Measurements from ENCODE around the gene TNS3. TPM values are rescaled to one million over a fixed set of nuclear protein-coding genes. Genes with fewer than 3 reads are reported as not detected.

The TNS3 gene
- total RNA-seq, 1 experiment from 2014 or later = 61.7 TPM

GRCh38 chr7:47573758-47574481 lies 8.0 kb downstream of the TNS3 start:
- DNase-seq (ENCODE audit: low read depth, low spot score) = peak; percentile 33
- in situ Hi-C loops (cut with HindIII; ENCODE audit: low pct_unique_long_range_greater_than_20kb, low sequenced_read_pairs) = no loop called here

GRCh38 chr7:47572939-47573757 lies 8.8 kb downstream of the TNS3 start:
- in situ Hi-C loops (cut with HindIII; ENCODE audit: low pct_unique_long_range_greater_than_20kb, low sequenced_read_pairs) = no loop called here
- DNase-seq (ENCODE audit: low read depth, low spot score) = no peak

- no peak for DNase-seq (ENCODE audit: low read depth, low spot score)
- in situ Hi-C loops (cut with HindIII; ENCODE audit: low pct_unique_long_range_greater_than_20kb, low sequenced_read_pairs) = no loop called here
These were observed 9.8 kb downstream of the TNS3 start for GRCh38 chr7:47572094-47572445.

GRCh38 chr7:47571331-47572093 lies 10.4 kb downstream of the TNS3 start:
- in situ Hi-C loops (cut with HindIII; ENCODE audit: low pct_unique_long_range_greater_than_20kb, low sequenced_read_pairs) = no loop called here
- DNase-seq (ENCODE audit: low read depth, low spot score) = no peak

GRCh38 chr7:47570649-47571050 lies 11.3 kb downstream of the TNS3 start:
- DNase-seq (ENCODE audit: low read depth, low spot score) = no peak

GRCh38 chr7:47568547-47568946 lies 13.4 kb downstream of the TNS3 start:
- peak; percentile 16 for DNase-seq (ENCODE audit: low read depth, low spot score)

More at GRCh38 chr7:47570649-47571050, 11.3 kb downstream of the TNS3 start:
- in situ Hi-C loops (cut with HindIII; ENCODE audit: low pct_unique_long_range_greater_than_20kb, low sequenced_read_pairs) = no loop called here

GRCh38 chr7:47568056-47568455 lies 13.9 kb downstream of the TNS3 start:
- no peak for DNase-seq (ENCODE audit: low read depth, low spot score)
- in situ Hi-C loops (cut with HindIII; ENCODE audit: low pct_unique_long_range_greater_than_20kb, low sequenced_read_pairs) = no loop called here

More at GRCh38 chr7:47568547-47568946, 13.4 kb downstream of the TNS3 start:
- in situ Hi-C loops (cut with HindIII; ENCODE audit: low pct_unique_long_range_greater_than_20kb, low sequenced_read_pairs) = no loop called here

GRCh38 chr7:47565640-47566250 lies 16.2 kb downstream of the TNS3 start:
- in situ Hi-C loops (cut with HindIII; ENCODE audit: low pct_unique_long_range_greater_than_20kb, low sequenced_read_pairs) = no loop called here

GRCh38 chr7:47563521-47563920 lies 18.4 kb downstream of the TNS3 start:
- DNase-seq (ENCODE audit: low read depth, low spot score) = no peak
- in situ Hi-C loops (cut with HindIII; ENCODE audit: low pct_unique_long_range_greater_than_20kb, low sequenced_read_pairs) = no loop called here

More at GRCh38 chr7:47565640-47566250, 16.2 kb downstream of the TNS3 start:
- no peak for DNase-seq (ENCODE audit: low read depth, low spot score)

GRCh38 chr7:47561715-47562446 lies 20.0 kb downstream of the TNS3 start:
- in situ Hi-C loops (cut with HindIII; ENCODE audit: low pct_unique_long_range_greater_than_20kb, low sequenced_read_pairs) = no loop called here
- DNase-seq (ENCODE audit: low read depth, low spot score) = no peak

GRCh38 chr7:47559306-47560220 lies 22.3 kb downstream of the TNS3 start:
- in situ Hi-C loops (cut with HindIII; ENCODE audit: low pct_unique_long_range_greater_than_20kb, low sequenced_read_pairs) = no loop called here
- DNase-seq (ENCODE audit: low read depth, low spot score) = no peak

GRCh38 chr7:47557694-47558670 lies 23.9 kb downstream of the TNS3 start:
- no peak for DNase-seq (ENCODE audit: low read depth, low spot score)
- in situ Hi-C loops (cut with HindIII; ENCODE audit: low pct_unique_long_range_greater_than_20kb, low sequenced_read_pairs) = no loop called here

- in situ Hi-C loops (cut with HindIII; ENCODE audit: low pct_unique_long_range_greater_than_20kb, low sequenced_read_pairs) = no loop called here
- DNase-seq (ENCODE audit: low read depth, low spot score) = no peak
These were observed 24.6 kb downstream of the TNS3 start for GRCh38 chr7:47557317-47557693.

GRCh38 chr7:47556511-47557180 lies 25.3 kb downstream of the TNS3 start:
- in situ Hi-C loops (cut with HindIII; ENCODE audit: low pct_unique_long_range_greater_than_20kb, low sequenced_read_pairs) = no loop called here
- DNase-seq (ENCODE audit: low read depth, low spot score) = no peak

GRCh38 chr7:47553309-47553708 lies 28.6 kb downstream of the TNS3 start:
- DNase-seq (ENCODE audit: low read depth, low spot score) = no peak
- in situ Hi-C loops (cut with HindIII; ENCODE audit: low pct_unique_long_range_greater_than_20kb, low sequenced_read_pairs) = no loop called here

Measured in SK-MEL-5 (cell line).